Suprapubic skin (tissue), 4 donors: Measurements from ENCODE around the gene UBQLN4. TPM values are rescaled to one million over a fixed set of nuclear protein-coding genes. Genes with fewer than 3 reads are reported as not detected.

Experiments
- DNase-seq, 2 donors: peaks; one replicate each; pipeline ENCODE4 v3.0.0-alpha.2; 2019; ENCODE audit warnings: low spot score in 2 of 2
- H3K27ac ChIP-seq: fragments of 200-600 bp; sonication (generic); one replicate; pipeline ENCODE4 v1.5.1; 2019
- H3K27me3 ChIP-seq: fragments of 200-600 bp; sonication (generic); one replicate; pipeline ENCODE4 v1.5.1; 2019
- H3K36me3 ChIP-seq: fragments of 200-600 bp; sonication (generic); one replicate; pipeline ENCODE4 v1.5.1; 2019
- H3K4me1 ChIP-seq: fragments of 200-600 bp; sonication (generic); one replicate; pipeline ENCODE4 v1.5.1; 2019
- H3K4me3 ChIP-seq: fragments of 200-600 bp; sonication (generic); one replicate; pipeline ENCODE4 v1.5.1; 2019; ENCODE audit warnings: mild to moderate bottlenecking
- H3K9me3 ChIP-seq: fragments of 200-600 bp; sonication (generic); one replicate; pipeline ENCODE4 v1.5.1; 2019
- CTCF ChIP-seq, 2 donors: fragments of 200-600 bp in 1 of 2; fragments of 450-650 bp in 1 of 2; sonication (generic) in 1 of 2; IDR thresholded peaks; one replicate each; pipeline ENCODE4 v1.5.1; 2016 to 2019; ENCODE audit warnings: antibody characterized with exemption in 2 of 2, mild to moderate bottlenecking in 1 of 2, moderate library complexity in 1 of 2
- EP300 ChIP-seq: sonication (generic); formaldehyde crosslinking; IDR thresholded peaks from one replicate; pipeline ENCODE4 v1.6.1; 2017; ENCODE audit warnings: antibody characterized with exemption
- POLR2A ChIP-seq, 2 donors: fragments of 450-650 bp; IDR thresholded peaks; one replicate each; pipeline ENCODE4 v1.6.1; 2017; ENCODE audit warnings: antibody characterized with exemption in 2 of 2, mild to moderate bottlenecking in 2 of 2, moderate library complexity in 2 of 2
- POLR2AphosphoS5 ChIP-seq, 3 donors: sonication (generic); formaldehyde crosslinking; IDR thresholded peaks; one replicate each; pipeline ENCODE4 v1.6.1; 2017; ENCODE audit warnings: antibody characterized with exemption in 3 of 3
- WGBS: methylation state at CpG from one replicate; pipeline ENCODE4 v1.1.5; 2018; 5-methylcytosine and 5-hydroxymethylcytosine counted together
- total RNA-seq, 4 donors: library from RNA; depleted of rRNA; stranded (reverse); fragments of >200 nt; gene quantifications; one replicate each; pipeline ENCODE4 v1.1.0, GENCODE V29; 2016

The UBQLN4 gene
- total RNA-seq, 4 donors from 2014 or later, result 32.7 to 42.7 (median 39.8) TPM

GRCh38 chr1:156021093-156021428, 32.5 kb downstream of the UBQLN4 start:
- 4% methylated on average over 4 of the region's 4 CpGs for WGBS
- no peak overlapping the region for H3K27ac ChIP-seq
- H3K4me3 ChIP-seq, result peak overlapping the region; percentile 98
- H3K27me3 ChIP-seq, result no peaks in the 10 kb centered on the region
- DNase-seq, result no peak
- H3K36me3 ChIP-seq, result peaks cover 25% of the 10 kb centered on the region
- TF ChIP-seq POLR2A (IDR thresholded peaks at IDR 0.05), result no peak
- no peak for TF ChIP-seq POLR2AphosphoS5 (IDR thresholded peaks at IDR 0.05)
- TF ChIP-seq CTCF (IDR thresholded peaks at IDR 0.05), result no peak
- TF ChIP-seq EP300, result no peak
- peaks cover 12% of the 10 kb centered on the region for H3K4me1 ChIP-seq
- no peaks in the 10 kb centered on the region for H3K9me3 ChIP-seq

GRCh38 chr1:156020293-156021092, 33.1 kb downstream of the UBQLN4 start, which contains the start of gene SSR2:
Gene SSR2 (minus strand): TSS chr1:156020951. CDS start chr1:156020167, 784 bp downstream.
- DNase-seq, result peak; percentile 88 to 92
- WGBS, result 0% methylated on average over 30 of the region's 45 CpGs
- TF ChIP-seq CTCF (IDR thresholded peaks at IDR 0.05) (no peak), EP300 (no peak), POLR2A (IDR thresholded peaks at IDR 0.05) (no peak), POLR2AphosphoS5 (IDR thresholded peaks at IDR 0.05) (peak in 2 of 3 donors; percentile 36 to 78)
- Histone ChIP-seq H3K4me1 (peaks cover 12% of the 10 kb centered on the region), H3K9me3 (no peaks in the 10 kb centered on the region), H3K27ac (peak within 1 kb of the TSS; percentile 87), H3K36me3 (peaks cover 31% of the 10 kb centered on the region), H3K27me3 (no peaks in the 10 kb centered on the region), H3K4me3 (peak within 1 kb of the TSS; percentile 98)

GRCh38 chr1:156019946-156020292, 33.7 kb downstream of the UBQLN4 start:
- Histone ChIP-seq H3K27me3 (no peaks in the 10 kb centered on the region), H3K27ac (no peak overlapping the region), H3K9me3 (no peaks in the 10 kb centered on the region), H3K36me3 (peaks cover 35% of the 10 kb centered on the region), H3K4me1 (peaks cover 12% of the 10 kb centered on the region), H3K4me3 (peak overlapping the region; percentile 98)
- WGBS, result 53% methylated on average over 8 of the region's 8 CpGs
- TF ChIP-seq EP300, result no peak
- no peak for TF ChIP-seq CTCF (IDR thresholded peaks at IDR 0.05)
- TF ChIP-seq POLR2A (IDR thresholded peaks at IDR 0.05), result no peak
- no peak for DNase-seq

GRCh38 chr1:156014829-156015228, 38.8 kb downstream of the UBQLN4 start:
- no peak for DNase-seq
- H3K9me3 ChIP-seq, result no peaks in the 10 kb centered on the region
- H3K4me1 ChIP-seq, result peaks cover 3% of the 10 kb centered on the region
- H3K4me3 ChIP-seq, result no peak overlapping the region
- H3K36me3 ChIP-seq, result peaks cover 86% of the 10 kb centered on the region
- no peaks in the 10 kb centered on the region for H3K27me3 ChIP-seq
- no peak for TF ChIP-seq EP300
- no peak for TF ChIP-seq CTCF (IDR thresholded peaks at IDR 0.05)
- no peak for TF ChIP-seq POLR2AphosphoS5 (IDR thresholded peaks at IDR 0.05)
- TF ChIP-seq POLR2A (IDR thresholded peaks at IDR 0.05), result no peak
- H3K27ac ChIP-seq, result no peak overlapping the region
- 96% methylated on average over 7 of the region's 7 CpGs for WGBS

GRCh38 chr1:156012051-156012817, 41.4 kb downstream of the UBQLN4 start:
- no peaks in the 10 kb centered on the region for H3K9me3 ChIP-seq
- H3K4me1 ChIP-seq, result no peaks in the 10 kb centered on the region
- DNase-seq, result no peak
- WGBS, result 93% methylated on average over 4 of the region's 4 CpGs
- no peak overlapping the region for H3K27ac ChIP-seq
- peaks cover 90% of the 10 kb centered on the region for H3K36me3 ChIP-seq
- no peak for TF ChIP-seq POLR2AphosphoS5 (IDR thresholded peaks at IDR 0.05)
- TF ChIP-seq CTCF (IDR thresholded peaks at IDR 0.05), result no peak
- TF ChIP-seq POLR2A (IDR thresholded peaks at IDR 0.05), result no peak
- TF ChIP-seq EP300, result no peak
- no peaks in the 10 kb centered on the region for H3K27me3 ChIP-seq
- H3K4me3 ChIP-seq, result no peak overlapping the region
